GM18517 (cell line): ENCODE data around the gene PTPRM.

Source experiments
- ATAC-seq: cut with Tn5 transposase; IDR thresholded peaks from one replicate; pipeline ENCODE4 v1.9.1; 2021; ENCODE audit warnings: mild to moderate bottlenecking, moderate library complexity; ENCODE audit not compliant: unreplicated experiment

The PTPRM gene

DNA sequence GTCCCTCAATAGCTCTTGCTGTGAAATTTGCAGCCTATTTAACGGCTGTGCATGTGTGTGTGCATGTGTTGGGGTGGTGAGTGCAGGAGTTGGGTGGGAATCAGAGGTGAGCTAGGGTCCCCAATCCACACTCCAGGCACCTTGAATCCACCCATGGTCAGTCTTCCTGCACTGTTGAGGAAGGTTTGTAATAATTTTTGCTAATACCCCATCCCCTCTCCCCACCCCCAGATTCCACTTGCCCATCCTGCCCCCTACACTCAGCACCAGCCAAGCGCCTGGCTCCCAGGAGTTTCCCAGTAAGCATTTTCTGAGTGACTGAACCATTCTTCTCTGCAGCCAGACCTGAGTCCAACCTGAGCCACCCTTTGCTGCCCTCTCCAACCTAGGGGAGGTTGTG is 833.7 kb downstream of the PTPRM start:
- no peak for ATAC-seq

DNA sequence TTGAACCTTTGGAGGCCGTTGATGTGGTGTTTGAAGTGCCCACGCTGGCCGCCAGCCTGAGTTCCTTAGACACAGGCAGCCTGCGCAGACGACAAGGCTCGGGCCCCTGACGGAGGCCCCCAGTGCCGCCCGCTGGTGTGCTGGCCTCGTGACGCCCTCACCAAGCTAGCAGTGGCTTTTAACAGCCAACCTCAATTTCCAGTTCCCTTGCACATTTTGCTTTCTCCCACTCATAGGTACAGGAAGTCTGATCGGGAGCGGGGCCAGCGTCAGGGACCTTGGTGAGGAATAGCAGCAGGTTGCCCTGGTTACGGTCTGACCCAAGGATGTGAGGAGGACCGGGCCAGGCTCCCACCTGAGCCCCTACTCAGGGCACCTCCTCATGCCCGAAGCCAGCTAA is 834.5 kb downstream of the PTPRM start:
- no peak for ATAC-seq

DNA sequence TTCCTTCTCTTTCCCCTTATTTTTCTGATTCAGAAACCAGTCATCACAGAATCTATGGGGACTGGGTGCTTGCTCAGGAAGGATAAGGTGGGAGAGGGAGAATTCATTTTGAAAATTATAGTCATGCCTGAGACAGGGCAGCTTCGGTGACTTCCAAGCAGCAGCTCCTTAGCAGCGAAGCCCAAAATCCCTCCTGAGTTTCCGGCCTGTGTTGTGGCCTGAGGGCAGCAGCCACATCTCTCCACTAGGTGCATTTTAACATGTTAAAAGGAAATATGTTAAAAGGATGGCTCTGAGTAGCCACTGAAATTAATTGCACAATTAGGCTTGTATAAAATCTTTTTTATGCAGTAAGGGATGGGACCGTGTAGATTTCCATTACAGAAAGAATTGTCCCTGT is 835.1 kb downstream of the PTPRM start:
- no peak for ATAC-seq

DNA sequence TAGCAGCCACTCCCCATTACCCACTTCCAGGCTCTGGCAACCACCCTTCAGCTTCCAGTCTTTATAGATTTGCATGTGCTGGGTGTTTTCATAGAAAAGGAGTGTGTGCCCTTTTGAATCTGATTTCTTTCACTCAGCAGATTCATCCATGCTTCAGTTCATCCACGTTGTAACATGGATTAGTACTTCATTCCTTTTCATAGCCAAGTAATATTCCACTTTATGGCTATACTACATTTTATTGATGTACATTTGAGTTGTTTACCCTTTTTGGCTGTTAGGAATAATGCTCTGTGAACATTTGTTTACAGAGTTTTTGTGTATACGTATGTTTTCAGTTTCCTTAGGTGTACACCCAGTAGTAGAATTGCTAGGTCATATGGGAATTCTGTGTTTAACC is 836.6 kb downstream of the PTPRM start:
- ATAC-seq = no peak

DNA sequence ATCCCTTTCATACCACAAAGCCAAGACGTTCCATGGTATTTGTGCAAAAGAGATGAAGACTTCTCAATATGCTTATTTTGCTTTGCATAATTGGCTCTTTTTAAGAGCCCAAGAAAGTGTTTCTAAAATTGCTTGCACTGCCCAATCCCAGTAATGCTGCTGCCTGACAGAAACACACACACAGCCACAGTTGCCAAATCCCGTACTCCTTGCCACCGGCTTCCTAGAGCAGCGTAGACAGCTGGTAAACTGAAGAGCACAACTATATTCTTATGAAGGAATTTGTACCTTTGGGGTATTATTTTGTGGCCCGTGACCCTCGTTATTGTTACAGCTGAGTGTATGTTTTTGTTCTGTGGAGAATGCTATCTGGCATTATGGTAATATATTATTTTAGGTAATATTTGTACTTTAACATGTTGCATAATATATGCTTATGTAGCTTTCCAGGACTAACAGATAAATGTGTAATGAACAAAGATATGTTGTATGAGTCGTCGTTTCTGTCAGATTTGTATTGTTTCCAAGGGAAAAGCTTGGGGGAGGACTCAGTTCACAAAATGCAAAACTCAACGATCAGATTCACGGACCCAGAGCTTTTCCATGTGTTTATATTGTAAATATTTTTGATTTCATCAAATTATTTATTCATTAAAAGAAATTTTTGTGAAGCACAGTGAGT is 839.2 kb downstream of the PTPRM start:
- no peak for ATAC-seq

DNA sequence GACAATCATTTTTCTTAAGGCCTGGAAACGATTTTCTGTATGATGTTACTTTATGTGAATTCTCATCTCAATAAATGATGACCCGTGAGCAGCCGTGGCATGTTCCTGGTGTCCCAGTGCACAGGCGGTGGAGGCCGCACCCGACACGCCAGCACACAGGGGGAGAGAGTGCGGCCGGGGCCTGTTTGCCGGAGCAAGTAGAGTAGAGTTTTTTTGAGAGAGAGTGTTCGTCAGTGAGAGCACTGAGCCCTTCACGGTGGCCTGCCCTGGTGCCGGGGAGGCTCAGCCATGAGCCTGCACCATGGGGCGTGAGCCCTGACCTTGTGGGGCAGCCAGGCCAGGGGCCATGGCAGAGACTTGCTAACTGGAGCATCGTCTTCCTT is 839.7 kb downstream of the PTPRM start:
- ATAC-seq = no peak

DNA sequence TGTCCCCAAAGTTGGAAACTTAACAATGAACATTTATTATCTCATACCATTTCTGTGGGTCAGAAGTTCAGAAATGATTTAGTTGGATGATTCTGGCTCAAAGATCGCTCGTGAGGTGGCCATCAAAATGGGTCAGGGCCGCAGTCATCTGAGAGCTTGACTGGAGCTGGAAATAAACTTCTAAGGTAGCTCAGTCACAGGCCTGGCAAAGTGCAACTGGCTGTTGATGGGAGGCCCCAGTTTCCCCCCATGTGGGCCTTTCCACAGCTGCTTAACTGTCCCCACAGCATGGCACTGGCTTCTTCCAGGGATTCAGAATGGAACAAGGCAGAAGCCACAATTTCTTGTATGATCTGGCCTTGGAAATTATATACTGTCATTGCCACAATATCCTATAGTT is 842.0 kb downstream of the PTPRM start:
- no peak for ATAC-seq

DNA sequence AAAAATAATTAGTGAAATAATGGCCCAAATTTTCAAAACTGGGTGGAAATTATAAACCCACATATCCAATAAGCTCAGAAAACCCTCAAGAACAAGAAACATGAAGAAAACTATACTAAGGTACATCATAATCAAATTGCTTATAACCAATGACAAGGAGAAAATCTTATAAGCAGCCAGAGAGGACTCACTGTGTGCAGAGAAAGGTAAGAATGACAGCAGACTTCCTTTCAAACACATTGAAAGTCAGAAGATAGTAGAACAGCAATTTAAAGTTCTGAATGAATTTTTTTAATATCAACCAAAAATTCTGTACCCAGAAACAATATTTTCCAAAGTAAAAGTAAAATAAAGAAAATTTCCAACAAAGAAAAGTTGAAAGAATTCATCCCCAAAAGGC is 844.4 kb downstream of the PTPRM start:
- no peak for ATAC-seq

DNA sequence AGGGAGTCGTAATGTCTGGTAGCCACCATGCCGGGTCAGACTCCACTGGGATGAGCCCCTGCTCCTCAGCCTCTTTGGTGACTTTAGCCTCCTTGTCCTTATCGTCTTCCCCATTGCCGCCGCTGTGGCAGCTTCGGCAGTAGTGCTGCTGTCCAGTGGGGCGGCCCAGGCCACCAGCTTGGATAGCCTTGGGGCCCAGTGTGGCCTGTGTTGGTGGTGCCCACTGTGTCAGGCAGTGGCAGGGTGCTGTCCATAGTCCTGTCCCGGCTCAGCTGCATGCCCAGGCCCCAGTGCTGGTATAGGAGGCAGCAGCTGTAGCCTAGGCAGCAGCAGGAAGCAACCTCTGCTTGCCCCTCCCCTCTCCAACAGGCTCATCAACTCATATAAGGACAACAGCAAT is 845.0 kb downstream of the PTPRM start:
- no peak for ATAC-seq

DNA sequence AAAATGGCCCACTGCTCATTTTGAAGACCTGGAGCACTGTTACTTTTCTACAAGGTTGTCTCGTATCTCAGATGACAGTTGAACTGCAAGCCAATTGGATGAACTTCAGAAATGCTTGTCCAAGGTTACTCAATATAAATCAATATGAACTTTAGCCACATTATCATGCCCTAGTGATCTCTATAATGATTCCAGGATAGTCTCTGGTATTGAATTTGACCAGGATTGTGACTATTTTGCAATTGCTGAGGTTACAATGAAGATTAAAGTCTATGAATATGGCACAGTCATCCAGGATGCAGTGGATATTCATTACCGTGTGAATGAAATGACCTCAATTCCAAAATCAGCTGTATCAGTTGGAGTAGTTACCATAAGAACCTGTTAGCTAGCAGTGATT is 846.1 kb downstream of the PTPRM start:
- ATAC-seq = no peak

DNA sequence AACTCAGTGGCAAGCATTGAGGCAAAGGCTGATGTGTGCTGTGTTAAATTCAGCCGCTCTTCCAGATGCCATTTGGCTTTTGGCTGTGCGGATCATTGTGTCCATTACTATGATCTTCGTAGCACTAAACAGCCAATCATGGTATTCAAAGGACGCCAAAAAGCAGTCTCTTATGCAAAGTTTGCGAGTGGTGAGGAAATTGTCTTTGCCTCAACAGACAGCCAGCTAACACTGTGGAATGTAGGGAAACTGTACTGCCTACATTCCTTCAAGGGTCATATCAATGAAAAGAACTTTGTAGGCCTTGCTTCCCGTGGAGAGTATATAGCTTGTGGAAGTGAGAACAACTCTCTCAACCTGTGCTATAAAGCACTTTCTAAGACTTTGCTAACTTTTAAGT is 846.6 kb downstream of the PTPRM start:
- ATAC-seq = no peak

DNA sequence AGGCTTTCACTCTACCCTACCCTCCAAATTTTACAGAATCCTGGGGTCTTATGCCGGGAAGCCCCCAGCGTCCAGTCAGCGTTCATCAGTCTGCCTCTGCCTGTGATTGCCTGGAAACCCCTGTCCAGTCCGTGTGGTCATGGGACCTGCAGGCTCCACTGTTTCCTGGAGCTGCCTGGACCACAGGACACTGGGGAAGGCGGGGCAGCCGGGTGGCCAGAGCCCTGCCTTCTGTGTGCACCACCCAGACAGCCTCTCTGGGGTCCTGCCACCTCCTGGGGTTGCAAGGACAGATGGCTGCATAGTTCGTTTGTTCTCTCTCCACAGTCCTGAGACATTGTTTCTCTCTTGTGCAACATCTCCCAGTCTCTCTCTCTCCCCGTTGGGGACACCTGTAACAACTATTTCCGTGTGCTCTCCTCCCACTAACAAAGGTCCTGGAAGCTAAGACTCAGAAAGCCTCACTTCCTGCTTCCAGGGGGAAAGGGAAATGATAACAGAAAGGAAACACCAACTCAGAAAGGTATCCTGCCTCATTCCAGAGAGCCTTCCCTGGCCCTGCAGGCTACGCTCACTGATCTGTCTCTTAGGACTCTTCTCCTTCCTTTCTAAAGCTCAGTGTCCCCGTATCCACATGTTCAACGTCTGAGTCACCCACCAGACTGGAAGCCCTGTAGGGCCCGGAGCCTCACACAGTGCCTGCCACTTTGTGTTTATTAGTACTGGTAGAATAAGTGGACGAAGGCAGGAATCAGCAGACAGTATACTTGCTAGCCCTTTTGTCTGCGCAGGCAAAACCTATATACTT is 849.3 kb downstream of the PTPRM start:
- ATAC-seq = no peak

DNA sequence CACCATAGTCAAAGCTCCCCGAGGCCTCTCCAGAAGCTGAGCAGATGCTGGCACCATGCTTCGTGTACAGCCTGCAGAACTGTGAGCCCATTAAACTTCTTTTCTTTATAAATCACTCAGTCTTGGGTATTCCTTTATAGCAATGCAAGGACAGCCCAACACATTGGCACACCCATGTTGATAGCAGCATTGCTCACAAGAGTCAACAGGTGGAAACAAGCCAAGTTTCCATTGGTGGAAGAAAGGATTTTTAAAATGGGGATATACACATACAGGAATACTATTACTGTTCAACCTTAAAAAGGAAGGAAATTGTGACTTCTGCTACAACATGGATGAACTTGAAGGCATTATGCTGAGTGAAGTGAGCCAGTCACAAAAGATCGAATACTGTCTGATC is 855.3 kb downstream of the PTPRM start:
- no peak for ATAC-seq

DNA sequence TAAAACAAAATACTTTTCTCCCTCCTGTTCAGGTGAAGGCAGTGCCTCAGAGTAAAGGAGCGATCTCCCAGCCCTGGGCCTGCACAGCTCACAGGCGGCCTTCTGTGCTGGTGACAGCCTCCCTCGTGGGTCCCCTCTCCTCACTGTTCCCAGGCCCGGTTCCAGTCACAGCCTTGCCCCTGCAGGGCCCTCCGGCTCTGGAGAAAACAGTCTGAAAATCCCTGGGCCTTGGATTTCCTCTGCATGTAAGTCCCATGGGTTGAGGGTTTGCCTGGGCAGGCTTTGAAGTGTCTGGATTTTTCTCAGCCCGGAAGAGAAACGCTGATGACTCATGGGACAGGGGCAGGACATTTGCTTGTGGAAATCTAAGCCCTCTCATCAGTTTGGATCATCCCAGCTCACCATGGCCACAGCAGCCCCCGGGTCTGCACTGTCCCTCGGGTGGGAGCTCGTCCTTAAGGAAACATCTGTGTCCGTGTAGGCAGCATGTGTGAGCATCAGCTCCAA is 856.0 kb downstream of the PTPRM start:
- ATAC-seq = no peak

DNA sequence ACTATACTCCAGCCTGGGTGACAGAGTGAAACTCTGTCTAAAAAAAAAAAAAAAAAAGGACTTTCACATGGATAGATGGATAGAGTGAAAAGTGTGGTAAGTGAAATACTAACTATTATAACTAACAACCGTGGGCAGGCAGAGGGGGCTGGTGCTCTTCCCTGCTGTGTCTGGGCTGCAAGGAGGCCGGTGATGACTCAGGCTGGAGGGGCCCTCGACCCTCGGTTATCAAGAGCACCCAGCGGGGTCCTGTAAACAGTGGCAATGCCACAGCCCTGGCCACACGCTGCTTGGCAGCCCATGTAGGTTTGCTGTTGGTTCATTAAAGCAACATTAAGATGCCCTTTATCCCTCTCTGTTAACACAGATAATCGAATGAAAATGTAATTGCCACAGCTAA is 857.4 kb downstream of the PTPRM start:
- no peak for ATAC-seq

DNA sequence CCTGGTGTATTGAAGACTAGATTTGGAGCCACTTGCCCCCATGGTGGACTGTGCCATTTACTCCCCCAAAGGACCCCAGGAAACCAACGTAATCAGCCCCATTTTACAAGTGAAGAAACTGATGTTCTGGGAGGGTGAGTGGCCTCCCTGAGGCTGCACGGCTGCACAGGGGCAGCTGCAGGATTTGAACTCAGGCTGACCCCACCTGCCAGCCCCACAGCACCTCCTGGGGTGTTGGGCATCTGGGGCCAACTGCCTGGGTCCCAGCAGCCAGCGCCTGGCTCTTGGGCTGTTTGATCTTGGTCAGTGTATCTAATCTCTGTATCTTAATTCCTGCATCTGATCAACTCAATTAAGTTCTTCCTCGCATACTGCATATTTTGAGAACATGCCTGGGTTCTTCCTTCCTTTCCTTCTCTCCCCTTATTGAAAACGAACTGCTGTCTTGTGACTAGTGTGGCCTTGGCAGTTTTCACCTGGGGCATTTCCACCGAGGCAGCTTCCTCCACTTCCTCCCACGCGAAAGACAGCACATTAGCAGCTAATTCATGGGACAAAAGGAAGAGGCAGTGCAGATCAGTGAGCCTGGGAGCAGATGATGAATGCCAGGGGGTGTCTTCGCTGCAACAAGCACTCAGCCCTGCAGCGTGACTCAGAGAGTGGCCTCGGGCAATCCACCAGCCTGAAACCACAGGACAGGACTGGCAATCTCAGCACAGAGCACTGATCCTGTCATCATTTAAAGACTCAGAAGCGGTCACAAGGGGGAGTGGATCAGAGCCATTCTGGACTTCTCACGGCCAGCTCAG is 858.0 kb downstream of the PTPRM start:
- no peak for ATAC-seq

DNA sequence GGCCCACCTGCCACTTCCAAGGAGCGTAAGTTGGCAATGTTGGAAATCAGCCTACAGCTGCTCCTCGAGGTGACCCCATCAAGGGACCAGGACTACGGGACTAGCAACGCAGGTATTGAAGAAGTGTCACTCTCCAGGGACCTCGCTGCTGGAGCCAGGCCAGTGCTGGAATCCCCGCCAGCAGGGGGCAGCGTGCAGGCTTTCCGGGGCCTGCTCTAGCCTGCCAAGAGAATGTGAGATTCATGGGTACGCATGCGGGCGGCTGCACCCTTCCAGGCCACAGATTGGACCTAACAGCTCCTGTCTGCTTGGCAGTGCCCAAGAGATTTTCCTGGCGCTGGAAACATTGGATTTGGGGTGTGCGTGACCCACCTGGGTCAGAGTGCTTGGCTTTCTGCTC is 859.3 kb downstream of the PTPRM start:
- no peak for ATAC-seq

DNA sequence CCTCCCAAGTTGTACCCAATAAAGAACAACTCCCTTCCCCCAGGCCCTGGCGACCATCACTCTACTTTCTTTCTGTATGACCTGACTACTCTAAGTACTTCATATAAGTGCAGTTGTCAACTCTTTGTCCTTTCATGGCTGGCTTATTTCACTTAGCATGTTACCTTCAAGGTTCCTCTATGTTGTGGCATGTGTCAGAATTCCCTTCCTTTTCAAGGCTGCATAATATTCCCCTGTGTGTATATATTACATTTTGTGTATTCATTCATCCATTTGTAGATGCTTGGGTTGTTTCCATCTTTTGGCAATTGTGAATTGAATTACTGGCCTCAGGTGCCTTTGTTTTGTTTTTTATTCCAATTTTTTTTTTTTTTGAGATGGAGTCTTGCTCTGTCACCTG is 860.2 kb downstream of the PTPRM start:
- ATAC-seq = no peak

DNA sequence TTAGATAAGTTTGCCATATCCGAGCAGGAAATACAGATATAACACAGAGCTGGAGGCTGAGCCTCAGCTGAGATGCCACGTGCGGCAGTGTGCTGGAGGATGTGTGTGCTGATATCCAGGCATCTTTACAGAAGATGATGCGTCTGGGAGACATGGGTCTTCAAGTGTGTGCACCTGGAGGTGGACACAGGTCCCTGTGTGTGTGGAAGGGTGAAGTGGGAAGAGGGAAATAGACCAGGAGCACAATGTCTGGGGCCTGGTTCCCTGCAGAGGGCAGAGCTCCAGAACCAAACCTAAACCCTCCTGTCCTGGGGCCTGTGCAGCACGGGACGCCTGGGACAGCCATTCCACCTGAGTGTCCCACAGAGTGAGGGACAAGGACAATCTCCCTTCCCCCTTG is 861.8 kb downstream of the PTPRM start:
- ATAC-seq = no peak

DNA sequence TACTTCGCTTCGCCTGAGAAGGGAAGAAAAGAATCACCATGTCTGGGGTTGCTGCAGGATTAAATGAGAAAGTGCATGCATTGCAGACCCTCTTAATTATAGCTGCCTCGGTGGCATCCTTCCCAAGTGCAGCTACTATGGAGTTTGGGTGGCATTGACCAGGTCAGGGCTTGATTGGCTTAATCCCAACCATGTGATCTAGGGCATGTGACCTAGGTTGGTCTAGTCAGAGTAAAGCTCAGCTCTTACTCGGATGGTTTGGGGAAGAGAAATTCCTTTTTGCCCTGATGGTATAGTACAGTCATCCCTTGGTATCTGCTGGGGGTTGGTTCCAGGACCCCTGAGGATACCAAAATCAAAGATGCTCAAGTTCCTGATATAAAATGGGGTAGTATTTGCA is 863.9 kb downstream of the PTPRM start:
- no peak for ATAC-seq

DNA sequence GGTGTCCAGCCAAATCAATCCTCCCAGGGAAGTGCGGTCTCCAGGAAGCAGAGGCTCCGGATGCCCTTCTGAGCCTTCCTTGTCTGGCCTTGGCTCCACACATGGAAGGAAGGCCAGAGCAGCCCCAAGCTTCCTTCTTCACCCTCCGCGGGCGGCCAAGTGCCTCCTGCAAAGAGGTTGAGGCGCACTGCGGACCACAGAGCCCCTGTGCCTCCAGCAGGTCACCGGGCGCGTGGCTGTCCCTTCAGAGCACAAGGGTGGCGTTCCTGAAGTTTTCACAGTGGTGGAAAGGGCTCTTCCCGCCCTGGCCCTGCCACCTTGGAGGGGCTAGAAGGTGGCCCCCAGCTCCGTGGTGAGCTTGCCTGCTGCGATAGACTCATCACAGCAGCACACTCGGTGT is 866.2 kb downstream of the PTPRM start:
- ATAC-seq = no peak

DNA sequence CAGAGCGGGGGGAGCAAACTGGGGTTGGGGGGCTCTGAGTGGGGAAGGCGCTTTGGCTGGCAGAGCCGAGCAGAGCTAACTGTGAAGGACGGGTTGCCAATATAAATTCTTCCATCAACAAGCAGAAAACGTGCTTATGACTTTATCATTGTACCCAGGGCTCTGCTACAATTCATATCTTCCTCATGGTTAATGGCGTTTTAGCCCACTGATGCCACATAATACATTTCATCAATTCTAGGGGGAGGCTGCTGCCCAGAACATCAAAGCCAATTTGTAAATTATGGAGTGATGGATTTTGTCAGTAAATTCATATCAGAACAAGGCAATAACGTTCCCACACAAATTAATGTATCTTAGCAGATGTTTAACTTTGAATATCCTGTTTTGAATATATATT is 866.7 kb downstream of the PTPRM start:
- no peak for ATAC-seq
